Measurements from ENCODE around the gene LRRC46. TPM values are rescaled to one million over a fixed set of nuclear protein-coding genes. Genes with fewer than 3 reads are reported as not detected.

The LRRC46 gene
- total and polyA plus RNA-seq, 9 of the 15 experiments (the other 6 are each of a cell fraction or from before 2014, with no cell fraction given) = 0.39 to 1.4 (median 0.53) TPM; not detected in 1

DNA sequence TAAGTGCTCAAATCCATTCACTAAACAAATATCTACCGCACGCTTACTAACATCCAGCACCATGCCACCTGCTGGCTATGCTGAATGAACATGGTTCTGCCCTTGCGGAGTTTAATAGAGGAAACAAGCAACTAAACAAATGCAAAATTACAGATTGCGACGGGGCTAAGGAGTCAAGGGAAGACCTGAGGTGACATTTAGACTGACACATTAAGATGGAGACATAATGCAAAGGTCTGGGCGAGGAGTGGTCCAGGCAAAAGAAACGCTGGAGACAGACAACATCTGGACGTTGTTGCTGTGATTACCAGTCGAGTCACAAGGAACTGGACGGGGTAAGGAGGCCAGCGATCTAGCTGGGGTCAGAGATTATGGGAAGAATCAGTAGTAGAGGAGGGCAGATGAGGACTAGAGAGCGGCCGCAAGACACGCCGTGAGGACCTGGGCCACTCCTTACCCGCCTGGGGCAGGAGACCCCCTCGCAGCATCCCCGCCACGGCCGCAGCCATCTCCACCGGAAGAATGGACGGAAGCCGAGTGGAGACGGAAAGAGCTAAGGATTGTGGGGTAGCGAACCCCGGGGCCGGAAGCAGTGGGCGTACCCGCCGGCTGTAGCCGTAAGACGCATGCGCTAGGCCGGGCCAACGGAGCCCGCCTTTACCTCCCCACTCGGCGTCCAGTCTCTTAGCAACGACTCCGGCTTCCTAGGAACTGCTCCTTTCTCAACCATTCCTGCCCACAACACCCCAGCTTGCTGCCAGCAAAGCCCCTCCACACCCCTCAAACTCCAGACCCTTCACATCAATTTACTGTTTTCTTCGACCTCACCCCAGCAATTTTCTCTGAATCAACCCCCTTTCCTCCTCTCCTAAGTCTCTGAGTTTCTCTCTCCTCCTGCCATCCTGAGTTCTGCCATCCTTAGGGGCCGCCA, at the start of gene LRRC46, which contains the start of gene MRPL10 (continued):
- peak; percentile 100 for TF ChIP-seq ETV5 (CRISPR knock-in tag; IDR thresholded peaks at IDR 0.05; ENCODE audit: low read depth)
- no peak for TF ChIP-seq ZNF696 (CRISPR knock-in tag; conservative IDR thresholded peaks at IDR 0.05)
- no peak for TF ChIP-seq HLTF (IDR thresholded peaks at IDR 0.05)
- no peak for TF ChIP-seq EWSR1 (IDR thresholded peaks at IDR 0.05; ENCODE audit: borderline replicate concordance, low read depth, partially characterized antibody)
- no peak for TF ChIP-seq DNMT1 (IDR thresholded peaks at IDR 0.05)
- TF ChIP-seq CREBBP (IDR thresholded peaks at IDR 0.05; ENCODE audit: low read depth, low read length) = no peak
- TF ChIP-seq, protein P1, sequence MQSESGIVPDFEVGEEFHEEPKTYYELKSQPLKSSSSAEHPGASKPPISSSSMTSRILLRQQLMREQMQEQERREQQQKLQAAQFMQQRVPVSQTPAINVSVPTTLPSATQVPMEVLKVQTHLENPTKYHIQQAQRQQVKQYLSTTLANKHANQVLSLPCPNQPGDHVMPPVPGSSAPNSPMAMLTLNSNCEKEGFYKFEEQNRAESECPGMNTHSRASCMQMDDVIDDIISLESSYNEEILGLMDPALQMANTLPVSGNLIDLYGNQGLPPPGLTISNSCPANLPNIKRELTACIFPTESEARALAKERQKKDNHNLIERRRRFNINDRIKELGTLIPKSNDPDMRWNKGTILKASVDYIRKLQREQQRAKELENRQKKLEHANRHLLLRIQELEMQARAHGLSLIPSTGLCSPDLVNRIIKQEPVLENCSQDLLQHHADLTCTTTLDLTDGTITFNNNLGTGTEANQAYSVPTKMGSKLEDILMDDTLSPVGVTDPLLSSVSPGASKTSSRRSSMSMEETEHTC (IDR thresholded peaks at IDR 0.05) = 0 out of 2 replicates have a peak, but pooled peaks have one; percentile 41
- TF ChIP-seq HCFC1 (IDR thresholded peaks at IDR 0.05; ENCODE audit: low read depth, low read length) = peak; percentile 74
- TF ChIP-seq SMAD1 (IDR thresholded peaks at IDR 0.05; ENCODE audit: low read depth, low read length, partially characterized antibody) = peak; percentile 67
- peak; percentile 99 for TF ChIP-seq ETV1 (tag; conservative IDR thresholded peaks at IDR 0.05; ENCODE audit: low read depth)
- TF ChIP-seq, protein P2, sequence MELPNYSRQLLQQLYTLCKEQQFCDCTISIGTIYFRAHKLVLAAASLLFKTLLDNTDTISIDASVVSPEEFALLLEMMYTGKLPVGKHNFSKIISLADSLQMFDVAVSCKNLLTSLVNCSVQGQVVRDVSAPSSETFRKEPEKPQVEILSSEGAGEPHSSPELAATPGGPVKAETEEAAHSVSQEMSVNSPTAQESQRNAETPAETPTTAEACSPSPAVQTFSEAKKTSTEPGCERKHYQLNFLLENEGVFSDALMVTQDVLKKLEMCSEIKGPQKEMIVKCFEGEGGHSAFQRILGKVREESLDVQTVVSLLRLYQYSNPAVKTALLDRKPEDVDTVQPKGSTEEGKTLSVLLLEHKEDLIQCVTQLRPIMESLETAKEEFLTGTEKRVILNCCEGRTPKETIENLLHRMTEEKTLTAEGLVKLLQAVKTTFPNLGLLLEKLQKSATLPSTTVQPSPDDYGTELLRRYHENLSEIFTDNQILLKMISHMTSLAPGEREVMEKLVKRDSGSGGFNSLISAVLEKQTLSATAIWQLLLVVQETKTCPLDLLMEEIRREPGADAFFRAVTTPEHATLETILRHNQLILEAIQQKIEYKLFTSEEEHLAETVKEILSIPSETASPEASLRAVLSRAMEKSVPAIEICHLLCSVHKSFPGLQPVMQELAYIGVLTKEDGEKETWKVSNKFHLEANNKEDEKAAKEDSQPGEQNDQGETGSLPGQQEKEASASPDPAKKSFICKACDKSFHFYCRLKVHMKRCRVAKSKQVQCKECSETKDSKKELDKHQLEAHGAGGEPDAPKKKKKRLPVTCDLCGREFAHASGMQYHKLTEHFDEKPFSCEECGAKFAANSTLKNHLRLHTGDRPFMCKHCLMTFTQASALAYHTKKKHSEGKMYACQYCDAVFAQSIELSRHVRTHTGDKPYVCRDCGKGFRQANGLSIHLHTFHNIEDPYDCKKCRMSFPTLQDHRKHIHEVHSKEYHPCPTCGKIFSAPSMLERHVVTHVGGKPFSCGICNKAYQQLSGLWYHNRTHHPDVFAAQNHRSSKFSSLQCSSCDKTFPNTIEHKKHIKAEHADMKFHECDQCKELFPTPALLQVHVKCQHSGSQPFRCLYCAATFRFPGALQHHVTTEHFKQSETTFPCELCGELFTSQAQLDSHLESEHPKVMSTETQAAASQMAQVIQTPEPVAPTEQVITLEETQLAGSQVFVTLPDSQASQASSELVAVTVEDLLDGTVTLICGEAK (IDR thresholded peaks at IDR 0.05) = peak; percentile 92
- TF ChIP-seq, protein P2 (CRISPR knock-in tag; IDR thresholded peaks at IDR 0.05) = no peak
- TF ChIP-seq MBD2 (IDR thresholded peaks at IDR 0.05; ENCODE audit: borderline replicate concordance, low read depth) = peak; percentile 82; the same call in 1 of the 2 replicates
- TF ChIP-seq ATF2 (CRISPR knock-in tag; IDR thresholded peaks at IDR 0.05) = no peak
